Muscle of leg (tissue), 11 donors: ENCODE data around the gene MEIKIN. TPM values are rescaled to one million over a fixed set of nuclear protein-coding genes. Genes with fewer than 3 reads are reported as not detected.
"Not testable (repeated sequence)": the region's sequence is repeated elsewhere in the genome, so short reads cannot be mapped to it uniquely, and the experiment has no call there.

ENCODE experiments used
- DNase-seq: peaks from one replicate; pipeline ENCODE4 v3.0.0; 2013
- H3K27ac ChIP-seq: one replicate; pipeline ENCODE4 v1.5.1; 2013; ENCODE audit warnings: mild to moderate bottlenecking, low read length, control low read depth
- H3K27me3 ChIP-seq: one replicate; pipeline ENCODE4 v1.6.1; 2013; ENCODE audit warnings: low read length; ENCODE audit not compliant: control insufficient read depth, insufficient read depth
- H3K36me3 ChIP-seq: one replicate; pipeline ENCODE4 v1.6.1; 2013; ENCODE audit warnings: low read length; ENCODE audit not compliant: control insufficient read depth, insufficient read depth
- H3K4me1 ChIP-seq: one replicate; pipeline ENCODE4 v1.6.1; 2013; ENCODE audit warnings: low read length; ENCODE audit not compliant: control insufficient read depth, insufficient read depth
- H3K4me3 ChIP-seq: one replicate; pipeline ENCODE4 v1.5.1; 2013; ENCODE audit warnings: low read length, control low read depth
- H3K9me3 ChIP-seq: replicated peaks from 2 replicates; pipeline ENCODE4 v1.6.1; 2013; ENCODE audit warnings: low read depth, low read length; ENCODE audit not compliant: control insufficient read depth
- WGBS: methylation state at CpG from one replicate; pipeline ENCODE4 v1.1.5; 2013; ENCODE audit warnings: missing lambda C conversion rate; ENCODE audit not compliant: insufficient coverage; 5-methylcytosine and 5-hydroxymethylcytosine counted together
- polyA plus RNA-seq, 8 donors: library from polyadenylated mRNA; unstranded; fragments of 120-200 nt; gene quantifications; one replicate each; pipeline versions ENCODE4 v1.2.1 to v1.2.3, GENCODE V29; 2013; ENCODE audit warnings: inconsistent platforms in 1 of 8, low replicate concordance in 1 of 8; ENCODE audit not compliant: insufficient read length in 8 of 8, insufficient read depth in 1 of 8
- total RNA-seq: library from RNA; stranded (reverse); fragments of 120-200 nt; gene quantifications from one replicate; pipeline ENCODE4 v1.2.4, GENCODE V29; 2013

The MEIKIN gene
- total and polyA plus RNA-seq, 9 donors, result not detected

DNA sequence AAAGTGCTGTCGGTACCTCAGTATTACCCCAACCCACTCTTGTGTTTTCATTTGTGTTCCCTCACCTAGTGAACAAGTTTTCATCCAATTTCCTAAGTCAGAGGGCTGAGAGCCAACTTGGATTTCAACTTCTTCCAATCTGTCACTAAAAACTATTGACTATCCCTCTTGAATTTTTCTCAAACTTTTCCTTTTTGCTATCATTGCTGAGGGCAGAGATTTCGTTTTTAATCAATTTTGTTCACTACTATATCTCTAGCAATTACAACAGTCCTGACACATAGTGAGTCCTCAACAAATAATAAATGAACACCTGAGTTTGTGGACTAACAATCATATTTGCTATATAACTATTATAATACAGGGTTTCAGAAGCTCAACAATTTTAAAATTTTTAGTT, 29.0 kb downstream of the MEIKIN start:
- no peaks in the 10 kb centered on the region for H3K36me3 ChIP-seq
- H3K9me3 ChIP-seq, result no peaks in the 10 kb centered on the region
- no peaks in the 10 kb centered on the region for H3K4me1 ChIP-seq
- no peak overlapping the region for H3K27ac ChIP-seq
- no peaks in the 10 kb centered on the region for H3K27me3 ChIP-seq
- DNase-seq, result no peak
- WGBS, result 69% methylated on average over 1 of the region's 2 CpGs
- H3K4me3 ChIP-seq, result no peak overlapping the region

DNA sequence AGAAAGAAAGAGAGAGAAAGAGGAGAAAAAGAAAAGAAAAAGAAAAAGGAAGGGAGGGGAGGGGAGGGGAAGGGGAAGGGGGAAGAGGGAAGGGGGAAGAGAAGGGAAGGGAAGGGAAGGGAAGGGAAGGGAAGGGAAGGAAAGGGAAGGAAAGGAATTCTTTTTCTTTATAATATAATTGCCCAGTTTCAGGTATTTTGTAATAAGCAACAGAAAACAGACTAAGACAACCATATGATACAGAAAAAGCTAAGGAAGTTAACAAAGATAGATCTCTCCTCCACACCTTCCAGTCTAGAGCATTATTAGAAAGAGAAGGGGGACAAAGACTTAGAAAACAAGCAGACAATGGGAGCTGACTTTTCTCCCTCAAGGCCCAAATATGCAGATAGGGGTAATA, 31.0 kb downstream of the MEIKIN start:
- DNase-seq, result no peak
- H3K36me3 ChIP-seq, result no peaks in the 10 kb centered on the region
- no peaks in the 10 kb centered on the region for H3K9me3 ChIP-seq

DNA sequence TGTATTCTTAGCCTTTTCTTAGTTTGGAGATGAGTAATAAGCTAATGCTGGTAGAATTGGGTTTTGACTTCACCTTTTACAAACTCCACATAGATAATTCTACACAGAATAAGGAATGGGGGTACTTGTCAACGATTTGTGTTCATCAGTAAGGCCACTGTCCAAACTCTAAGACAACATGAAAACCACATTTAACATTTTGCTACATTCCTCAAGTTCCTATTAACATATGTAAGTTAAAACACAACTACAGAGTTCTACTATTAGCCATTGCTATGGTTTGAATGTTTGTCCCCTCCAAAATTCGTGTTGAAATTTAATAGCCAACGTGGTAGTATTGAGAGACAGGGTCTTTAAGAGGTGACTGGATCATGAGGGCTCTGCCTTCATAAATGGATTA, 31.9 kb downstream of the MEIKIN start:
- Histone ChIP-seq H3K27me3 (no peaks in the 10 kb centered on the region), H3K27ac (no peak overlapping the region), H3K4me3 (no peak overlapping the region), H3K9me3 (no peaks in the 10 kb centered on the region), H3K4me1 (no peaks in the 10 kb centered on the region), H3K36me3 (no peaks in the 10 kb centered on the region)
- 43% methylated on average over 2 of the region's 3 CpGs for WGBS
- DNase-seq, result no peak

More for the DNA sequence above, 31.0 kb downstream of the MEIKIN start:
- H3K4me1 ChIP-seq, result no peaks in the 10 kb centered on the region
- no peaks in the 10 kb centered on the region for H3K27me3 ChIP-seq
- H3K27ac ChIP-seq, result no peak overlapping the region
- H3K4me3 ChIP-seq, result no peak overlapping the region

DNA sequence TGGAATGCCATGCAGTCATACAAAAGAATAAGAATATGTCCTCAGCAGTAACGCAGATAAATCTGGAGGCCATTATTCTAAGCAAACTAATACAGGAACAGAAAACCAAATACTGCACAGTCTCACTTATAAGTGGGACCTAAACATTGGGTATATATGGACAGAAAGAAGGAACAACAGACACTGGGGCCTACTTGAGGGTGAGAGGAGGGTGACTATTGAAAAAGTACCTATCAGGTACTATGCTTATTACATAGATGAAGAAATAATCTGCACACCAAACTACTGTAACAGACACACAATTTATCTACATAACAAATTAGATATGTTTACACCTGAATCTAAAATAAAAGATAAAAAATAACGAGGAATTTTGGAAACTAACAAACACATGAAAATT, 38.8 kb downstream of the MEIKIN start:
- H3K4me1 ChIP-seq, result no peaks in the 10 kb centered on the region
- no peak for DNase-seq
- no peak overlapping the region for H3K4me3 ChIP-seq
- WGBS, result no CpG with 5 or more reads among the region's 2 CpGs
- no peaks in the 10 kb centered on the region for H3K36me3 ChIP-seq
- peaks cover 4% of the 10 kb centered on the region for H3K9me3 ChIP-seq
- H3K27me3 ChIP-seq, result no peaks in the 10 kb centered on the region
- H3K27ac ChIP-seq, result no peak overlapping the region

DNA sequence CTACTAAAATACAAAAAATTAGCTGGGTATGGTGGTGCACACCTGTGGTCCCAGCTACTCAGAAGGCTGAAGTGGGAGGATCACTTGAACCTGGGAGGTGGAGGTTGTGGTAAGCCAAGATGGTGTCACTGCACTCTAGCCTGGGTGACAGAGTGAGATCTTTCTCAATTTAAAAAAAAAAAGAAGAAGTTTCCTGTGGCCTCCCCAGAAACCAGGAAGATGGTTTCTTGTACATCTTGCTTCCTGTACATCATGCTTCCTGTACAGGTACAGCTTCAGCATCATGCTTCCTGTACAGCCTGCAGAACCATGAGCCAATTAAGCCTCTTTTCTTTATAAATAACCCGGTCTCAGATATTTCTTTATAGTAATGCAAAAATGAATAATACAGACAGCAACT, 43.2 kb downstream of the MEIKIN start:
- H3K4me1 ChIP-seq, H3K36me3 ChIP-seq, DNase-seq, H3K4me3 ChIP-seq, H3K27ac ChIP-seq, H3K27me3 ChIP-seq: not testable (repeated sequence)
- H3K9me3 ChIP-seq, result peaks cover 19% of the 10 kb centered on the region
- no CpG with 5 or more reads among the region's 1 CpG for WGBS

DNA sequence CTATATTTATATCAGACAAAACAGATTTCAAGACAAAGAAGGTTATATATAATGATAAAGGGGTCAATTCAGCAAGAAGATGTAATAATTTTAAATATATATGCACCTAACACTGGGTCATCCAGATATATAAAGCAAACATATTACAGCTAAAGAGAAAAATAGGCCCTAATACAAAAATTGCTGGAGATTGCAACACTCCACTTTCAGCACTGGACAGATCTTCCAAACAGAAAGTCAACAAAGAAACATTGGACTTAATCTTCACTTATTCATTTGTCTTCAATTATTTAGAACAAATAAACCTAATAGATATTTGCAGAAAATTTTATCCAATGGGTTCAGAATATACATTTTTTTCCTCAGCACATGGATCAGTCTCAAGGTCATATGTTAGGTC, 45.8 kb downstream of the MEIKIN start:
- H3K27me3 ChIP-seq, result no peaks in the 10 kb centered on the region
- no peak overlapping the region for H3K27ac ChIP-seq
- H3K9me3 ChIP-seq, result peaks cover 19% of the 10 kb centered on the region
- no peaks in the 10 kb centered on the region for H3K36me3 ChIP-seq
- DNase-seq, result no peak
- H3K4me3 ChIP-seq, result no peak overlapping the region
- no peaks in the 10 kb centered on the region for H3K4me1 ChIP-seq

DNA sequence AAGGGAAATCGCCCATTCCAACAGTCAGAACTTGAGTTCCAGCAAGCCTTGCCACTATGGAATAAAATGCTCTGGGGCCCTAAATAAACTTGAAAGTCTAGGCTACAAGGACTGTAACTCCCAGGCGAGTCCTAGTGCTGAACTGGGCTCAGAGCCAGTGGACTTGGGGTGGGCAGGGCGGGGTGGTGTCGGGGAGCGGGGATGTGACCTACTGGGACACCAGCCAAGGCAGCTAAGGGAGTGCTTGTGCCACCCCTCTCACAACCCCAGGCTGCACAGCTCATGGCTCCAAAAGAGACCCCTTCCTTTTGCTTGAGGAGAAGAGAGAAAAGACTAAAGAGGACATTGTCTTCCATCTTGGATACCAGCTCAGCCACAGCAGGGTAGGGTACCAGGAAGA, 61.5 kb downstream of the MEIKIN start:
- 88% methylated on average over 1 of the region's 5 CpGs for whole genome bisulfite sequencing
- no peaks in the 10 kb centered on the region for H3K4me1 ChIP-seq
- H3K27me3 ChIP-seq, result no peaks in the 10 kb centered on the region
- DNase-seq, result no peak
- H3K9me3 ChIP-seq, result no peaks in the 10 kb centered on the region
- H3K4me3 ChIP-seq, result no peak overlapping the region
- no peaks in the 10 kb centered on the region for H3K36me3 ChIP-seq
- no peak overlapping the region for H3K27ac ChIP-seq

DNA sequence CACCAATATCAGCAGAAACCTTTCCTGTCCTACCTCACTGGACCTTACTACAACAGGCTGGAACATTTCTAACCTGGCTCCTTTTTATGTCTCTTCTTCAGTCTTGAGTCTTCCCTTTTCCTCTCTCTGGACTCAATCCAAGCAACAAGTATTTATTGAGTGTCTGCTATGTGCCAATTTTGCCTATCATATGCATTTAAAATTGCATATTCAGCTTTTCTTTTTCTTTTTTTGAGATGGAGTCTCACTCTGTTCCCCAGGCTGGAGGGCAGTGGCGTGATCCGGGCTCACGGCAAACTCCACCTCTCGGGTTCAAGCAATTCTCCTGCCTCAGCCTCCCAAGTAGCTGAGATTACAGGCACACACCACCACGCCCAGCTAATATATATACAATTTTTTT, 65.8 kb downstream of the MEIKIN start:
- no peaks in the 10 kb centered on the region for H3K9me3 ChIP-seq
- no peaks in the 10 kb centered on the region for H3K4me1 ChIP-seq
- H3K27ac ChIP-seq, result no peak overlapping the region
- WGBS, result 93% methylated on average over 4 of the region's 5 CpGs
- H3K27me3 ChIP-seq, result no peaks in the 10 kb centered on the region
- no peak for DNase-seq
- H3K4me3 ChIP-seq, result no peak overlapping the region
- H3K36me3 ChIP-seq, result no peaks in the 10 kb centered on the region

DNA sequence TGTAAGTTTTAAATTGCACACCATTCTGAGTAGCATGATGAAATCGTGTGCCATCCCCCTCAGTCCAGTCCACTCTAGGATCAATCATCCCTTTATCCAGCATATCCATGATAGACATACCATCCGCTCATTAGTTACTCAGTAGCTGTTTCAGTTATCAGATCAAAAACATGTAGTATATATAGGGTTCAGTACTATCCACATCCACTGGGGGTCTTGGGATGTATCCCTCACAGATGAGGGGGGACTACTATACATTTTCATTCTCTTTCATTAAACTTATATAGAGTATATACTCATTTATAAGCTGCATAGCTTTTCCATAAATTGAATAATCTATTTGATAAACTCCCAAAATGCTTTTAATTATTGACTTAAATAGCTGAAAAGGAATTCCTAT, 67.6 kb downstream of the MEIKIN start:
- Histone ChIP-seq H3K4me3 (no peak overlapping the region), H3K4me1 (no peaks in the 10 kb centered on the region), H3K27me3 (no peaks in the 10 kb centered on the region), H3K36me3 (no peaks in the 10 kb centered on the region), H3K27ac (no peak overlapping the region), H3K9me3 (no peaks in the 10 kb centered on the region)
- no CpG with 5 or more reads among the region's 2 CpGs for WGBS
- DNase-seq, result no peak

DNA sequence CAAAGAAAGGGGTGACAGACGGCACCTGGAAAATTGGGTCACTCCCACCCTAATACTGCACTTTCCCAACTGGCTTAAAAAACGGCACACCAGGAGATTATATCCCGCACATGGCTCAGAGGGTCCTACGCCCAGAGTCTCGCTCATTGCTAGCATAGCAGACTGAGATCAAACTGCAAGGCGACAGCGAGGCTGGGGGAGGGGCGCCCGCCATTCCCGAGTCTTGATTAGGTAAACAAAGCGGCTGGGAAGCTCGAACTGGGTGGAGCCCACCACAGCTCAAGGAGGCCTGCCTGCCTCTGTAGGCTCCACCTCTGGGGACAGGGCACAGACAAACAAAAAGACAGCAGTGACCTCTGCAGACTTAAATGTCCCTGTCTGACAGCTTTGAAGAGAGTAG, 74.2 kb downstream of the MEIKIN start:
- H3K4me1 ChIP-seq, DNase-seq, H3K36me3 ChIP-seq, H3K4me3 ChIP-seq, H3K27ac ChIP-seq, H3K27me3 ChIP-seq: not testable (repeated sequence)
- 92% methylated on average over 7 of the region's 12 CpGs for WGBS
- H3K9me3 ChIP-seq, result peaks cover 15% of the 10 kb centered on the region

DNA sequence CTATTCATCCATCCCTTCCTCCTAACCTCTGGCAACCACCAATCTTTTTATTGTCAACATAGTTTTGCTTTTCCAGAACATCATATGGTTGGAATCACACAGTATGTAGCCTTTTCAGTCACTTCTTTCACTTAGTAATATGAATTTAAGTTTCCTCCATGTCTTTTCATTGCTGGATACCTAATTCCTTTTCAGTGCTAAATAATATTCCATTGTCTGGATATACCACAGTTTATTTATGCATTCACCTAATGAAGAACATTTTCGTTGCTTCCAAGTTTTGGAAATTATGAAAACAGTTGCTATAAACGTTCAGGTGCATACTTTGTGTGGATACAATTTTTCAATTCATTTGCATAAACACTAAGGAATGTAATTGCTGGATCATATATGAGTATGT, 77.9 kb downstream of the MEIKIN start:
- Histone ChIP-seq H3K9me3 (peaks cover 23% of the 10 kb centered on the region), H3K27ac (no peak overlapping the region), H3K4me1 (no peaks in the 10 kb centered on the region), H3K27me3 (no peaks in the 10 kb centered on the region), H3K4me3 (no peak overlapping the region), H3K36me3 (no peaks in the 10 kb centered on the region)
- WGBS, result no CpG with 5 or more reads among the region's 2 CpGs
- no peak for DNase-seq
